ENCODE data around the gene DSE.

DNA sequence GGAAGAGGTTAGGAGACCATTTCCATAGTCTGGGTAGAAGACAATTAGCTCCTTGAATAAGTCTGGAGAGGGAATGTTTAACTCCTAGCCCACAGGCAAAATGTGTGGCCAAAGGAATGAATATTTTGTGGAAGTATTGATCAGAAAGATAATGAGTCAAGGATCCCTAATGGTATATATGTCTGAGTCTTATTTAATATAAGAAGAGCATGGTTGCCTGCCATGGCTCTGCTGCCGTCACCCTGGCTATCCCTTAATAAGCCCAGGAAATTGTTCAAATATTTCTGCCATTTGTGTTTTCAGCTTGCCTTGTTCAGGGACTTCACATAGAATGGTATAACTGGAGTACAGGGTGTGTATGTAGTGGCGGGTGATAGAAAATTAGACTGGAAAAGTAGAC lies 72.4 kb downstream of the DSE start:
- TF ChIP-seq, protein P1, sequence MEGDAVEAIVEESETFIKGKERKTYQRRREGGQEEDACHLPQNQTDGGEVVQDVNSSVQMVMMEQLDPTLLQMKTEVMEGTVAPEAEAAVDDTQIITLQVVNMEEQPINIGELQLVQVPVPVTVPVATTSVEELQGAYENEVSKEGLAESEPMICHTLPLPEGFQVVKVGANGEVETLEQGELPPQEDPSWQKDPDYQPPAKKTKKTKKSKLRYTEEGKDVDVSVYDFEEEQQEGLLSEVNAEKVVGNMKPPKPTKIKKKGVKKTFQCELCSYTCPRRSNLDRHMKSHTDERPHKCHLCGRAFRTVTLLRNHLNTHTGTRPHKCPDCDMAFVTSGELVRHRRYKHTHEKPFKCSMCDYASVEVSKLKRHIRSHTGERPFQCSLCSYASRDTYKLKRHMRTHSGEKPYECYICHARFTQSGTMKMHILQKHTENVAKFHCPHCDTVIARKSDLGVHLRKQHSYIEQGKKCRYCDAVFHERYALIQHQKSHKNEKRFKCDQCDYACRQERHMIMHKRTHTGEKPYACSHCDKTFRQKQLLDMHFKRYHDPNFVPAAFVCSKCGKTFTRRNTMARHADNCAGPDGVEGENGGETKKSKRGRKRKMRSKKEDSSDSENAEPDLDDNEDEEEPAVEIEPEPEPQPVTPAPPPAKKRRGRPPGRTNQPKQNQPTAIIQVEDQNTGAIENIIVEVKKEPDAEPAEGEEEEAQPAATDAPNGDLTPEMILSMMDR (IDR thresholded peaks at IDR 0.05), result no peak
- TF ChIP-seq POLR2A (IDR thresholded peaks at IDR 0.05; ENCODE audit: low read depth), result no peak
- no peak for TF ChIP-seq POLR2AphosphoS5 (IDR thresholded peaks at IDR 0.05)
- TF ChIP-seq EP300 (IDR thresholded peaks at IDR 0.05), result no peak
